Neural cell (in vitro differentiated cells): ENCODE measurements around the gene NDUFB7. TPM values are rescaled to one million over a fixed set of nuclear protein-coding genes. Genes with fewer than 3 reads are reported as not detected.

Experiments
- H2AFZ ChIP-seq: fragments of 200-600, 300-800 bp; sonication (generic), shearing (Covaris generic); 2 replicates; pipeline ENCODE4 v1.6.0; 2014; ENCODE audit warnings: low read depth, mild to moderate bottlenecking, antibody characterized with exemption, low read length, moderate library complexity
- H3F3A ChIP-seq: fragments of 200-600 bp; shearing (Covaris generic); 2 replicates; pipeline ENCODE4 v1.6.1; 2016; ENCODE audit warnings: mild to moderate bottlenecking, moderate library complexity, mixed read lengths, antibody characterized with exemption, low read length; ENCODE audit not compliant: insufficient read depth, poor library complexity, severe bottlenecking
- H3K27ac ChIP-seq: fragments of 200-600, 300-800 bp; sonication (generic), shearing (Covaris generic); 2 replicates; pipeline ENCODE4 v1.5.1; 2014; ENCODE audit warnings: mild to moderate bottlenecking, low read length, moderate library complexity
- H3K27me3 ChIP-seq: fragments of 300-800, 200-600 bp; sonication (generic), shearing (Covaris generic); 2 replicates; pipeline ENCODE4 v1.6.0; 2014; ENCODE audit warnings: mild to moderate bottlenecking, low read depth, low read length, moderate library complexity; ENCODE audit not compliant: insufficient read depth
- H3K36me3 ChIP-seq: fragments of 300-800, 200-600 bp; sonication (generic), shearing (Covaris generic); 2 replicates; pipeline ENCODE4 v1.5.1; 2014; ENCODE audit warnings: mild to moderate bottlenecking, antibody characterized with exemption, low read length, moderate library complexity; ENCODE audit not compliant: insufficient read depth
- H3K4me2 ChIP-seq: fragments of 300-800, 200-600 bp; sonication (generic), shearing (Covaris generic); 2 replicates; pipeline ENCODE4 v1.6.0; 2014; ENCODE audit warnings: mild to moderate bottlenecking, low read length
- H3K4me3 ChIP-seq: fragments of 300-800, 200-600 bp; sonication (generic), shearing (Covaris generic); 2 replicates; pipeline ENCODE4 v1.5.1; 2014; ENCODE audit warnings: mild to moderate bottlenecking, low read length, moderate library complexity
- H3K79me2 ChIP-seq: fragments of 200-600 bp; shearing (Covaris generic); replicated peaks from 2 replicates; pipeline ENCODE4 v1.6.0; 2014; ENCODE audit warnings: mild to moderate bottlenecking, low read length, moderate library complexity; ENCODE audit not compliant: insufficient read depth
- H3K9ac ChIP-seq: fragments of 300-800, 200-600 bp; sonication (generic), shearing (Covaris generic); 2 replicates; pipeline ENCODE4 v1.6.1; 2016; ENCODE audit warnings: mild to moderate bottlenecking, low read length, mixed read lengths
- H3K9me2 ChIP-seq: fragments of 200-600 bp; shearing (Covaris generic); 2 replicates; pipeline ENCODE4 v1.6.1; 2016; ENCODE audit warnings: mild to moderate bottlenecking, low read length, mixed read lengths; ENCODE audit not compliant: insufficient read depth
- H3K9me3 ChIP-seq: fragments of 200-600, 300-800 bp; sonication (generic), shearing (Covaris generic); 2 replicates; pipeline ENCODE4 v1.6.1; 2016; ENCODE audit warnings: mild to moderate bottlenecking, mixed run types, low read length, moderate library complexity, mixed read lengths
- H4K20me1 ChIP-seq: fragments of 200-600 bp; shearing (Covaris generic); 2 replicates; pipeline ENCODE4 v1.6.1; 2016; ENCODE audit warnings: mild to moderate bottlenecking, mixed run types; ENCODE audit not compliant: insufficient read depth
- EP300 ChIP-seq: fragments of 450-650 bp; conservative IDR thresholded peaks from 2 replicates; pipeline ENCODE4 v1.6.1; 2014; ENCODE audit warnings: antibody characterized with exemption, mild to moderate bottlenecking, moderate library complexity; ENCODE audit not compliant: poor library complexity, severe bottlenecking
- EZH2 ChIP-seq: fragments of 200-600, 300-800 bp; shearing (Covaris generic), sonication (generic); IDR thresholded peaks from 2 replicates; pipeline ENCODE4 v1.6.1; 2014; ENCODE audit warnings: antibody characterized with exemption, low read length, borderline replicate concordance, mild to moderate bottlenecking; ENCODE audit not compliant: insufficient read depth, poor library complexity, severe bottlenecking
- MXI1 ChIP-seq: fragments of 450-650 bp; conservative IDR thresholded peaks from 2 replicates; pipeline ENCODE4 v1.6.1; 2014; ENCODE audit warnings: antibody characterized with exemption, mild to moderate bottlenecking; ENCODE audit not compliant: poor library complexity, severe bottlenecking
- POLR2AphosphoS5 ChIP-seq: IDR thresholded peaks from 2 replicates; pipeline ENCODE4 v1.6.1; 2012
- RAD21 ChIP-seq: fragments of 450-650 bp; conservative IDR thresholded peaks from 2 replicates; pipeline ENCODE4 v1.6.1; 2014; ENCODE audit warnings: antibody characterized with exemption, mild to moderate bottlenecking, moderate library complexity
- SMC3 ChIP-seq: fragments of 450-650 bp; conservative IDR thresholded peaks from 2 replicates; pipeline ENCODE4 v1.6.1; 2014; ENCODE audit warnings: antibody characterized with exemption, mild to moderate bottlenecking, moderate library complexity; ENCODE audit not compliant: poor library complexity
- TAF1 ChIP-seq: IDR thresholded peaks from 2 replicates; pipeline ENCODE4 v1.6.1; 2012; ENCODE audit warnings: low read depth
- polyA plus RNA-seq: library from polyadenylated mRNA; depleted of rRNA; stranded (reverse); fragments of >200 nt; gene quantifications from 2 replicates; pipeline ENCODE4 v1.2.3, GENCODE V29; 2014
- TF ChIP-seq, protein P1 (sequence below): fragments of 450-650 bp; IDR thresholded peaks from 2 replicates; pipeline ENCODE4 v1.5.1; 2014; ENCODE audit warnings: antibody characterized with exemption, mild to moderate bottlenecking, moderate library complexity; ENCODE audit not compliant: poor library complexity, severe bottlenecking
- TF ChIP-seq, protein P2 (sequence below): IDR thresholded peaks from 2 replicates; pipeline ENCODE4 v1.6.1; 2012; ENCODE audit warnings: borderline replicate concordance

The NDUFB7 gene
- polyA plus RNA-seq, 1 donor from 2014 or later = 615 TPM

DNA sequence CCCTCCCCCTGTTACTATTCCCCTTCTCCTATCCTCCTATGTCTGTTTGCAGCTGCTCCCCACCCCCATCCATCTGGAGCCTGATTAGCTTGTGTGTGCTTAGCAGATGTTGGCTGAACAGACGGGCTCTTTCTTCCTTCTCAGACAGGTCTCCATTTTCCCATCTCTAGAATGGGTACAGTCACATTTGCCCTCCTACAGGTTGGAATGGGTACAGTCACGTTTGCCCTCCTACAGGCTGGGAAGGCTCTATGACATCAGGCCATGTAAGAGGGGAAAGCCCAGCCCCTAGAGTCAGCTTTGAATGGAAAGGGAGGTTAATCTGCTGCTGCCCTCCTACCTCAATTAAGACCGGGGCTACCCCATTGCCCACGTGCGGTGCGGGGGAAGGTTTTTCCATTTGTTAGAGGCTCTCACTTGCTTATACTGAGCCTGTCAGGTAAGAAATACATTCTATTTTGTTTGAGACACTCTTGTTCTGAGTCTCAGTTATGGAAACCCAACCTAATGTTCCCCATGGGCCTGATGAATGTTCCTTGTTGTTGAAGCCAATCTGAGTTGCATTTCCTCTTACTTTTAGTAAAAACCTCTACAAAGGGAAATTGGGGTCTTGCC, 8.9 kb upstream of the NDUFB7 start:
- Histone ChIP-seq H3K27ac (no peak overlapping the region), H3K4me3 (no peak overlapping the region), H3F3A (no peaks in the 10 kb centered on the region), H2AFZ (no peak overlapping the region), H3K27me3 (no peaks in the 10 kb centered on the region), H3K9ac (no peak overlapping the region), H3K36me3 (no peaks in the 10 kb centered on the region), H3K79me2 (no peaks in the 10 kb centered on the region), H3K4me2 (no peak overlapping the region), H3K9me2 (no peaks in the 10 kb centered on the region), H3K9me3 (no peaks in the 10 kb centered on the region), H4K20me1 (no peaks in the 10 kb centered on the region)
- TF ChIP-seq, protein P1, sequence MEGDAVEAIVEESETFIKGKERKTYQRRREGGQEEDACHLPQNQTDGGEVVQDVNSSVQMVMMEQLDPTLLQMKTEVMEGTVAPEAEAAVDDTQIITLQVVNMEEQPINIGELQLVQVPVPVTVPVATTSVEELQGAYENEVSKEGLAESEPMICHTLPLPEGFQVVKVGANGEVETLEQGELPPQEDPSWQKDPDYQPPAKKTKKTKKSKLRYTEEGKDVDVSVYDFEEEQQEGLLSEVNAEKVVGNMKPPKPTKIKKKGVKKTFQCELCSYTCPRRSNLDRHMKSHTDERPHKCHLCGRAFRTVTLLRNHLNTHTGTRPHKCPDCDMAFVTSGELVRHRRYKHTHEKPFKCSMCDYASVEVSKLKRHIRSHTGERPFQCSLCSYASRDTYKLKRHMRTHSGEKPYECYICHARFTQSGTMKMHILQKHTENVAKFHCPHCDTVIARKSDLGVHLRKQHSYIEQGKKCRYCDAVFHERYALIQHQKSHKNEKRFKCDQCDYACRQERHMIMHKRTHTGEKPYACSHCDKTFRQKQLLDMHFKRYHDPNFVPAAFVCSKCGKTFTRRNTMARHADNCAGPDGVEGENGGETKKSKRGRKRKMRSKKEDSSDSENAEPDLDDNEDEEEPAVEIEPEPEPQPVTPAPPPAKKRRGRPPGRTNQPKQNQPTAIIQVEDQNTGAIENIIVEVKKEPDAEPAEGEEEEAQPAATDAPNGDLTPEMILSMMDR = no peak
- TF ChIP-seq MXI1 (no peak), POLR2AphosphoS5 (no peak), SMC3 (no peak), RAD21 (no peak), TAF1 (no peak), EP300 (no peak), EZH2 (no peak)
- TF ChIP-seq, protein P2, sequence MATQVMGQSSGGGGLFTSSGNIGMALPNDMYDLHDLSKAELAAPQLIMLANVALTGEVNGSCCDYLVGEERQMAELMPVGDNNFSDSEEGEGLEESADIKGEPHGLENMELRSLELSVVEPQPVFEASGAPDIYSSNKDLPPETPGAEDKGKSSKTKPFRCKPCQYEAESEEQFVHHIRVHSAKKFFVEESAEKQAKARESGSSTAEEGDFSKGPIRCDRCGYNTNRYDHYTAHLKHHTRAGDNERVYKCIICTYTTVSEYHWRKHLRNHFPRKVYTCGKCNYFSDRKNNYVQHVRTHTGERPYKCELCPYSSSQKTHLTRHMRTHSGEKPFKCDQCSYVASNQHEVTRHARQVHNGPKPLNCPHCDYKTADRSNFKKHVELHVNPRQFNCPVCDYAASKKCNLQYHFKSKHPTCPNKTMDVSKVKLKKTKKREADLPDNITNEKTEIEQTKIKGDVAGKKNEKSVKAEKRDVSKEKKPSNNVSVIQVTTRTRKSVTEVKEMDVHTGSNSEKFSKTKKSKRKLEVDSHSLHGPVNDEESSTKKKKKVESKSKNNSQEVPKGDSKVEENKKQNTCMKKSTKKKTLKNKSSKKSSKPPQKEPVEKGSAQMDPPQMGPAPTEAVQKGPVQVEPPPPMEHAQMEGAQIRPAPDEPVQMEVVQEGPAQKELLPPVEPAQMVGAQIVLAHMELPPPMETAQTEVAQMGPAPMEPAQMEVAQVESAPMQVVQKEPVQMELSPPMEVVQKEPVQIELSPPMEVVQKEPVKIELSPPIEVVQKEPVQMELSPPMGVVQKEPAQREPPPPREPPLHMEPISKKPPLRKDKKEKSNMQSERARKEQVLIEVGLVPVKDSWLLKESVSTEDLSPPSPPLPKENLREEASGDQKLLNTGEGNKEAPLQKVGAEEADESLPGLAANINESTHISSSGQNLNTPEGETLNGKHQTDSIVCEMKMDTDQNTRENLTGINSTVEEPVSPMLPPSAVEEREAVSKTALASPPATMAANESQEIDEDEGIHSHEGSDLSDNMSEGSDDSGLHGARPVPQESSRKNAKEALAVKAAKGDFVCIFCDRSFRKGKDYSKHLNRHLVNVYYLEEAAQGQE = no peak

DNA sequence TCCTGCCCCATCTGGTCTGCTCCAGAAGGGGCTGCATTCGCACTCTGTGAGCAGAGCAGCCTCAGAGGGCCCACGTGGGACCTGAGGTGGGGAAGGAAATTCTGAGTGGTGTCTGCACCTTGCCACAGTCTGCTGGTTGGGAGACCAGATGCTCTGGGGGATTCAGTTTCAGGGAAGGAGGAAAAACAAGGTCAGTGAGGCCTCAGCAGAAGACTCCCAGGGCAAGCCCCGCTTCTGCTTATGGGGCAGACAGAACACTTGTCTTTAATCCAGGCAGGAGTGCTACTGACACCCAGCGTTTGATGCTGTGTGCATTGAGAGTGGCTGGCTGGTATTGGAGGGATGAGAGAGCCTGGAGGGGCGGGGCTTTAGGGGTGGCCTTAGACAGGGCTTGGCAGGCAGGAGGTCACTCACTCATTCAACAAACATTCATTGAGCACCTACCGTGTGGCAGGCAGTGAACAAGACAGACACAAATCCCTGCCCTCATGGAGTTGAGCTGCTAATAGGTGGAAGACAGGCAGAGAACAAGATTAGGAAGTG, 6.1 kb upstream of the NDUFB7 start:
- H2AFZ ChIP-seq = no peak overlapping the region
- H3K4me2 ChIP-seq = no peak overlapping the region

More for the DNA sequence above, 6.1 kb upstream of the NDUFB7 start:
- H3K27me3 ChIP-seq = no peaks in the 10 kb centered on the region
- H4K20me1 ChIP-seq = no peaks in the 10 kb centered on the region
- TF ChIP-seq EZH2 = no peak
- TF ChIP-seq, protein P2 = no peak
- no peak for TF ChIP-seq SMC3
- TF ChIP-seq, protein P1 = no peak
- no peak for TF ChIP-seq MXI1
- TF ChIP-seq TAF1 = no peak
- TF ChIP-seq POLR2AphosphoS5 = no peak
- TF ChIP-seq RAD21 = no peak
- TF ChIP-seq EP300 = no peak
- no peaks in the 10 kb centered on the region for H3F3A ChIP-seq
- no peak overlapping the region for H3K27ac ChIP-seq
- H3K9ac ChIP-seq = no peak overlapping the region
- no peaks in the 10 kb centered on the region for H3K9me2 ChIP-seq
- no peaks in the 10 kb centered on the region for H3K79me2 ChIP-seq
- no peaks in the 10 kb centered on the region for H3K9me3 ChIP-seq
- no peaks in the 10 kb centered on the region for H3K36me3 ChIP-seq
- no peak overlapping the region for H3K4me3 ChIP-seq
